K562 treated with DMSO at 1 percent for 12 hours (cell line): ENCODE results near the gene SLC43A2. TPM values are rescaled to one million over a fixed set of nuclear protein-coding genes. Genes with fewer than 3 reads are reported as not detected.

ENCODE experiments used
- total RNA-seq: library from RNA; unstranded; fragments of 300-600 nt; gene quantifications from 2 replicates; pipeline ENCODE4 v1.2.3, GENCODE V29; 2022; ENCODE audit not compliant: insufficient read depth

Gene SLC43A2
- total RNA-seq: 3.5 and 3.6 TPM in 2 replicates

DNA sequence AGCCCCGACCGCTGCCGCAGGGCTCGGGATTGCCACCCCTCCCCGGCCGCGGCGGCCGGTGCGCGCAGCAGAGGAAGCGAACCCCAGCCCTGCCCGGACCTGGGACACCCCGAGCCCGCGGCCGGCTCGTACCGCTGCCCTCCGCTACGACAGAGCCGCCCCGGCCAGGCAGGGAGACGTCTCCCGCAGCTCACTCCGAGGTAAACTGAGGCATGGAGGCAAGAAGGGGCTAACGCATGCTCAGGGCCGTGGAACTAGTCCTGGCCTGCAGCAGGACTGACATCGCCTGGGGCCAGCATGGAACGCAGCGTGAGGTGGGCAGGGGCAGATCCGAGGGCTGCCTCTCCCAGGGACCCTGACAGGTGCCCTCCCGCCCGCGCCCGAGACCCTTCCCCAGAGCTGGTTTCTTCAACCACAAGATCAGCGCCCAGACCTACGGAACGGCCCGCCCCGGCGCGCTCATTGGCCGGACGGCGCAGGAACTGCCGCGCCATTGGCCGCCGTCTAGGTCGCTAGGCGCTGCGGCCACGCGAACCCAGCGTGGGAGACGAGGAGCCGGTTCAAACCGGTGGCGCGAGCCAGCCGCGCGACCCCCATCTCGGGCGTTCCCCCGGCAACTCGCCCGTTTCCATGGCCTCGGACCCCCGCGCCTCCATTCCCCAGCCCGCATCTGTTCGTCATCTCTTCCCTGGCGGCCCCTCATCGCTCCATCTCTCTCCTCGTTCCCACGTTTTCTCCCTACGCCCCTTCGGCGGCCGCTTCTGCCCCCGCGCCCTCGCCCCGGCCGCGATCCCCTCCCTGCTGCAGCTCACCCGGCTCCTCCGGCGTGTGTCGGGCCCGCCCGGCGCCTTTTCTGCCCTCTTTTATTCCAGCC lies at the start of gene SLC43A2:
Gene SLC43A2, minus strand, starts transcription at position 853 of the 874 bp plus-strand sequence. CDS start 960 bp downstream, outside the sequence.

DNA sequence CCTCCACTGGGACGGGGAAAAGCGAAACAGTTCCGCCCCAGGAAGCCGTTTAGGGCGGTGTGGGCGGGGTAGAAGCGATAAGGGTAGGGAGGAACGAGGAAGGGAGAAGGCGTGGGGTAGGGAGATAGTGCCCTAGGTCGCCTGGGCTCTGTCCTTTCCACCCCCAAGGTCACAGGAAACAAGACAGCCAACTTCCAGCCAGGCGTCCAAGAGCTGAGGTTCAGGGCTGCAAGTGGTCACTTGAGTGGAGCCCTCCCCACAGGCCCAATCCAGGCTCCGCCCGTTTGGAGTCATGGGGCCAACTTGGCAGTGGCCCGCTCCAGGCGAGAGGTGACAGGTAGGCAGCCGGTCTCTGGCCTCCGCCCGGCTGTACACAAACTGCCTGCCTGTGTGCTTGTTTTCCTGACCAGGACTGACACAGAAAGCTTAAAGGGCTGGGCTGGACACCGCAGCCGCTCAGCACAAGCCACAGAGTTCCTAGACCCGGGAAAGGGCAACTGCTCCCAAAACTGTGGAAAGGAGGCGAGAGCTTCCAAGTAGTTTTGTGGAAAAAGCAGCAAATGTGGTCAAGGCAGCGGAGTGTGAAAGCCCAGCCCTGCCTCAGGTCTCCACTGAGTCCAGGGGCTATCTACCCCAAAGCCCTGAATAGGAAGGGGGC lies 21.3 kb upstream of the SLC43A2 start, which contains the start of gene RILP:
Gene RILP, minus strand, starts transcription at position 23 of the 658 bp plus-strand sequence. CDS start 62 bp downstream, outside the sequence.

DNA sequence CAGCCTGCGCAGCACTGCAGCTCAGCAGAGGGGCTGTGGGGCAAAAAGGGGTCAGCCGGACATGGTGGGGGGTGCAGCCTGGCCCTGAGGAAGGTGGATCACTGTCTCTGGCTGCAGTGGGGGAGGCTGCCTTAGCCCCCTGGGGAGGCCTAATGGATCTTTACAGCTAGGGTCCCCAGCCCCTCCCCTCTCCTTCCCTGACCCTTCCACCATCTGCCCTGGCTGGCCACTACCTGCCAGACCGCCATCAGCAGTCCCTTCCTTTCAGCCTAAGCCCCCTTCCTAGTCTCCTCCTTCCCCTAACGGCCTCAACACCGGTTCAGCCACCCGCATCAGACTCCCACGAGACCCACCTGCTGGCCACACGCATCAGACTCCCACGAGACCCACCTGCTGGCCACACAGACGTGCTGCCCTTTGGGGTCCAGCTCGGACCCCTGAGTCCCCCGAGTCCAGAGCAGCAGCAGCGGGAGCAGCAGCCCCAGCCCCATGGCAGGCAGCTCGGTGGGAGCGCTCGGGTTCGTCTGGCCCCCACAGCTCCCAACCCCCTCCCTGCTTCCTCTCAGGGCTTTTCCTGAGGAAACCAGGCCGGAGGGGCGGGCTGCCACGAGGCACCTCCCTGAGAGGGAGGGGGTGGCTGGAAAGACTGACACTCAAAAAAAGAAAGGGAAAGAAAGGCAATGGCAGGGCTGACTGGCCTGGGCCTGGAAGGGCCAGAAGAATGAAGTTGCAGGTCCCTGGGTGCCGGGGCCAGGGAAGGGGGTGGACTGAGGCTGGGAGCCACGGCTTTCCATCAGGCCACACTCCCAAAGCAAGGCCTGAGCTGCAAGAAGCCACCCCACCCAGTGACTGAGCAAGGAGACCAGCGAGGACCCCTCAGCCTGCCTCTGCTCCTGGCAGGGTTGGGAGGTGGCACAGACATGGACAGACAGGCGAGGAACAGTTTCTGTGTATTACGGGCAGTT lies 16.9 kb upstream of the SLC43A2 start, which contains the start of gene SCARF1:
Gene SCARF1, minus strand, starts transcription at position 526 of the 965 bp plus-strand sequence. Its CDS starts 35 bp downstream, at position 491.

Other genes starting within 250 kb of the SLC43A2 start
- gene YWHAE, start 228.6 kb downstream of the SLC43A2 start, total RNA-seq: 149 and 227 TPM in 2 replicates
- gene CRK, start 172.6 kb downstream of the SLC43A2 start, total RNA-seq: 12.9 and 28.0 TPM in 2 replicates
- gene MYO1C, start 136.1 kb downstream of the SLC43A2 start, total RNA-seq: 13.4 and 33.3 TPM in 2 replicates
- gene INPP5K, start 112.2 kb downstream of the SLC43A2 start, total RNA-seq: 29.7 and 35.1 TPM in 2 replicates
- gene PITPNA, start 66.0 kb downstream of the SLC43A2 start, total RNA-seq: 17.3 and 40.3 TPM in 2 replicates
- 3.1 and 4.3 TPM in 2 replicates for gene SCARF1, start 16.9 kb upstream of the SLC43A2 start, total RNA-seq
- gene RILP, start 21.0 kb upstream of the SLC43A2 start, total RNA-seq: 36.3 and 50.8 TPM in 2 replicates
- 71.5 and 159 TPM in 2 replicates for gene PRPF8, start 56.0 kb upstream of the SLC43A2 start, total RNA-seq
- 0.90 and 1.8 TPM in 2 replicates for gene TLCD2, start 81.5 kb upstream of the SLC43A2 start, total RNA-seq
- gene WDR81, start 95.9 kb upstream of the SLC43A2 start, total RNA-seq: 11.0 and 19.9 TPM in 2 replicates
- not detected in 2 replicates for gene SERPINF2, start 114.0 kb upstream of the SLC43A2 start, total RNA-seq
- 58.4 and 68.3 TPM in 2 replicates for gene SERPINF1, start 133.2 kb upstream of the SLC43A2 start, total RNA-seq
- gene SMYD4, start 201.1 kb upstream of the SLC43A2 start, total RNA-seq: 4.2 and 14.3 TPM in 2 replicates
- gene RPA1, start 201.2 kb upstream of the SLC43A2 start, total RNA-seq: 32.9 and 59.2 TPM in 2 replicates